Ishikawa (cell line): ENCODE data around the gene TOP2A.

Experiments
- CEBPB ChIP-seq: IDR thresholded peaks from 2 replicates; pipeline ENCODE4 v1.6.1; 2012
- CREB1 ChIP-seq: IDR thresholded peaks from 2 replicates; pipeline ENCODE4 v1.6.1; 2012; ENCODE audit warnings: low read depth
- EGR1 ChIP-seq: IDR thresholded peaks from 2 replicates; pipeline ENCODE4 v1.6.1; 2012
- EP300 ChIP-seq: IDR thresholded peaks from 2 replicates; pipeline ENCODE4 v1.6.1; 2012; ENCODE audit warnings: borderline replicate concordance
- FOXM1 ChIP-seq: IDR thresholded peaks from 2 replicates; pipeline ENCODE4 v1.6.1; 2012; ENCODE audit warnings: low read depth, borderline replicate concordance
- MAX ChIP-seq: IDR thresholded peaks from 2 replicates; pipeline ENCODE4 v1.6.1; 2012
- NFIC ChIP-seq: IDR thresholded peaks from 2 replicates; pipeline ENCODE4 v1.6.1; 2012
- RAD21 ChIP-seq: IDR thresholded peaks from 2 replicates; pipeline ENCODE4 v1.6.1; 2012; ENCODE audit warnings: low read depth
- REST ChIP-seq: IDR thresholded peaks from 2 replicates; pipeline ENCODE4 v1.6.1; 2012; ENCODE audit warnings: low read depth, mild to moderate bottlenecking
- TAF1 ChIP-seq: IDR thresholded peaks from 2 replicates; pipeline ENCODE4 v1.6.1; 2012; ENCODE audit warnings: low read depth, mild to moderate bottlenecking
- TCF12 ChIP-seq: IDR thresholded peaks from 2 replicates; pipeline ENCODE4 v1.6.1; 2012; ENCODE audit warnings: low read depth
- TEAD4 ChIP-seq: IDR thresholded peaks from 2 replicates; pipeline ENCODE4 v1.6.1; 2012
- USF1 ChIP-seq: IDR thresholded peaks from 2 replicates; pipeline ENCODE4 v1.6.1; 2012
- YY1 ChIP-seq: IDR thresholded peaks from 2 replicates; pipeline ENCODE4 v1.6.1; 2012; ENCODE audit warnings: low read depth
- ZBTB7A ChIP-seq: IDR thresholded peaks from 2 replicates; pipeline ENCODE4 v1.6.1; 2012; ENCODE audit warnings: low read depth

The TOP2A gene

GRCh38 chr17:40342504-40343218 is 75.0 kb downstream of the TOP2A start:
- no peak for TF ChIP-seq EP300
- TF ChIP-seq YY1, result no peak
- TF ChIP-seq MAX, result no peak
- no peak for TF ChIP-seq NFIC
- TF ChIP-seq TEAD4, result no peak
- TF ChIP-seq CREB1, result no peak
- TF ChIP-seq CEBPB, result no peak
- TF ChIP-seq EGR1, result no peak

GRCh38 chr17:40341808-40342503 is 75.7 kb downstream of the TOP2A start:
- peak; percentile 64 for TF ChIP-seq MAX
- no peak for TF ChIP-seq USF1
- TF ChIP-seq ZBTB7A, result peak; percentile 84
- 0 out of 2 replicates have a peak, but pooled peaks have one; percentile 13 for TF ChIP-seq EGR1

- TF ChIP-seq CREB1 (peak; percentile 85), USF1 (no peak; the same call in 1 of the 2 replicates), REST (peak; percentile 41; the same call in 1 of the 2 replicates), ZBTB7A (peak; percentile 76; the same call in 1 of the 2 replicates), TCF12 (peak; percentile 45; the same call in 1 of the 2 replicates), TEAD4 (peak; percentile 44), EP300 (peak; percentile 43), TAF1 (no peak), MAX (peak; percentile 63), NFIC (peak; percentile 82), CEBPB (no peak), EGR1 (0 out of 2 replicates have a peak, but pooled peaks have one; percentile 2), FOXM1 (no peak), RAD21 (peak; percentile 12; the same call in 1 of the 2 replicates), YY1 (no peak)
These were observed 76.6 kb downstream of the TOP2A start for GRCh38 chr17:40340880-40341807.

GRCh38 chr17:40340327-40340726 is 77.4 kb downstream of the TOP2A start:
- TF ChIP-seq TAF1 (no peak), MAX (no peak), USF1 (no peak), NFIC (no peak), ZBTB7A (no peak), YY1 (no peak), RAD21 (no peak), REST (no peak), TEAD4 (no peak), EP300 (no peak)
